GM18873 (cell line): ENCODE data around the gene CCM2.
"Not testable (repeated sequence)": the region's sequence is repeated elsewhere in the genome, so short reads cannot be mapped to it uniquely, and the experiment has no call there.

Experiments used
- ATAC-seq: cut with Tn5 transposase; IDR thresholded peaks from one replicate; pipeline ENCODE4 v1.9.1; 2021; ENCODE audit warnings: mild to moderate bottlenecking, moderate library complexity, moderate number of reproducible peaks; ENCODE audit not compliant: unreplicated experiment, low FRiP score

The CCM2 gene

GRCh38 chr7:44979481-44980392, 20.3 kb upstream of the CCM2 start:
- no peak for ATAC-seq

- ATAC-seq = peak; percentile 47
Measured at GRCh38 chr7:44980393-44981034, 19.5 kb upstream of the CCM2 start.

GRCh38 chr7:44981035-44981706, 18.8 kb upstream of the CCM2 start:
- ATAC-seq = peak; percentile 7

- no peak for ATAC-seq
Measured at GRCh38 chr7:44982535-44982923, 17.5 kb upstream of the CCM2 start.

- ATAC-seq = no peak
Measured at GRCh38 chr7:44982970-44983369, 17.0 kb upstream of the CCM2 start.

GRCh38 chr7:44983742-44984477, 16.1 kb upstream of the CCM2 start:
- ATAC-seq = no peak

GRCh38 chr7:44984478-44984758, 15.6 kb upstream of the CCM2 start:
- no peak for ATAC-seq

- ATAC-seq = no peak
Measured at GRCh38 chr7:44985033-44985695, 14.8 kb upstream of the CCM2 start.

GRCh38 chr7:44985900-44986217, 14.1 kb upstream of the CCM2 start:
- no peak for ATAC-seq

GRCh38 chr7:44986218-44987053, 13.6 kb upstream of the CCM2 start:
- ATAC-seq = peak; percentile 89

GRCh38 chr7:44987457-44987856, 12.5 kb upstream of the CCM2 start:
- no peak for ATAC-seq

- ATAC-seq = no peak
Measured at GRCh38 chr7:44987996-44988395, 12.0 kb upstream of the CCM2 start.

- ATAC-seq = no peak
Measured at GRCh38 chr7:44988701-44989100, 11.3 kb upstream of the CCM2 start.

- no peak for ATAC-seq
Measured at GRCh38 chr7:44989132-44989531, 10.9 kb upstream of the CCM2 start.

- ATAC-seq = no peak
Measured at GRCh38 chr7:44990109-44991023, 9.6 kb upstream of the CCM2 start.

GRCh38 chr7:44992004-44992795, 7.8 kb upstream of the CCM2 start:
- ATAC-seq = not testable (repeated sequence)

GRCh38 chr7:44994877-44995554, 5.0 kb upstream of the CCM2 start:
- ATAC-seq = no peak
